ENCODE data around the gene TRIM63. TPM values are rescaled to one million over a fixed set of nuclear protein-coding genes. Genes with fewer than 3 reads are reported as not detected.
A peak's percentile ranks its signal among the peaks of the same experiment; 100 is the strongest.

Gene TRIM63
- total and polyA plus RNA-seq, 8 donors, result 0.09 to 0.52 (median 0.33) TPM; not detected in 2

DNA sequence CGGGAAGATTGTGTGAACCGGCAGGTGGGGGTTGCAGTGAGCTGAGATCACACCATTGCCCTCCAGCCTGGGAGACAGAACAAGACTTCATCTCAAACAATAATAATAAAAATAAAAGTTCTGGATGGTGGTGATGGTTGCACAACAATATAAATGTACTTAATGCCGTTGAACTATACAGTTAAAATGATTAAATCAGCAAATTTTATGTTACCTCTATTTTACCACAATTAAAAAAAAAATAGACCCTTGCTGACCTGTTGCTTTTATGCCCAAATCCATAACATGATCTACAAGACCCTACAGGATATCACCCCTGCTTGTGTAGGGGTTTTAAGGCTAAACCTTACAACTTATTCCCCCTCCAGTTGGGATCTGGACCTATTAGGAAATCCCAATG, 32.4 kb upstream of the TRIM63 start:
- FAIRE-seq (no peak), DNase-seq (no peak), ATAC-seq (no peak)
- WGBS, 2 donors, result 87 to 91% methylated on average over 3 of the region's 3 CpGs
- Histone ChIP-seq H3K9me3 (no peaks in the 10 kb centered on the region), H3K36me3 (no peaks in the 10 kb centered on the region), H3K4me3 (no peak overlapping the region), H3K27ac (no peak overlapping the region), H3K4me1 (peaks cover 0 to 3% (median 0%) of the 10 kb centered on the region in 3 donors), H3K27me3 (no peaks in the 10 kb centered on the region)
- intact Hi-C loops (cut with DNase I), result no loop called here
- TF ChIP-seq, protein P1, sequence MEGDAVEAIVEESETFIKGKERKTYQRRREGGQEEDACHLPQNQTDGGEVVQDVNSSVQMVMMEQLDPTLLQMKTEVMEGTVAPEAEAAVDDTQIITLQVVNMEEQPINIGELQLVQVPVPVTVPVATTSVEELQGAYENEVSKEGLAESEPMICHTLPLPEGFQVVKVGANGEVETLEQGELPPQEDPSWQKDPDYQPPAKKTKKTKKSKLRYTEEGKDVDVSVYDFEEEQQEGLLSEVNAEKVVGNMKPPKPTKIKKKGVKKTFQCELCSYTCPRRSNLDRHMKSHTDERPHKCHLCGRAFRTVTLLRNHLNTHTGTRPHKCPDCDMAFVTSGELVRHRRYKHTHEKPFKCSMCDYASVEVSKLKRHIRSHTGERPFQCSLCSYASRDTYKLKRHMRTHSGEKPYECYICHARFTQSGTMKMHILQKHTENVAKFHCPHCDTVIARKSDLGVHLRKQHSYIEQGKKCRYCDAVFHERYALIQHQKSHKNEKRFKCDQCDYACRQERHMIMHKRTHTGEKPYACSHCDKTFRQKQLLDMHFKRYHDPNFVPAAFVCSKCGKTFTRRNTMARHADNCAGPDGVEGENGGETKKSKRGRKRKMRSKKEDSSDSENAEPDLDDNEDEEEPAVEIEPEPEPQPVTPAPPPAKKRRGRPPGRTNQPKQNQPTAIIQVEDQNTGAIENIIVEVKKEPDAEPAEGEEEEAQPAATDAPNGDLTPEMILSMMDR (IDR thresholded peaks at IDR 0.05), result no peak

DNA sequence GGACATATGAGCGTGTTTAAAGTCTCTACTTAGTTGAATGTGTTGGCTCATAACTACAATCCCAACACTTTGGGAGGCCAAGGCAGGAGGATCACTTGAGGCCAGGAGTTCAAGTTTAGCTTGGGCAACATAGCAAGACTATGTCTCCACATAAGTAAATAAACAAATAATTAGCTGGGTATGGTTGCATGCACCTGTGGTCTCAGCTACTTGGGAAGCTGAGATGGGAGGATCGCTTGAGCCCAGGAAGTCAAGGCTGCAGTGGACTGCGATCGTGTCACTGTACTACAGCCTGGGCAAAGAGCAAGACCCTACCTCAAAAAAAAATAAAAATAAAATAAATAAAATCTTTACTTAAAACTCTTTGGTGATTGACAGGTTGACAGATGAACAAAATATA, 31.2 kb upstream of the TRIM63 start:
- H3K27ac ChIP-seq, result no peak overlapping the region
- H3K4me1 ChIP-seq, result peaks cover 5 to 11% (median 7%) of the 10 kb centered on the region in 3 donors
- no peak for ATAC-seq
- H3K4me3 ChIP-seq, result no peak overlapping the region
- TF ChIP-seq, protein P1 (IDR thresholded peaks at IDR 0.05), result no peak
- FAIRE-seq, result no peak
- 95 to 98% methylated on average over 4 of the region's 4 CpGs for WGBS, 2 donors
- intact Hi-C loops (cut with DNase I), result no loop called here
- H3K27me3 ChIP-seq, result no peaks in the 10 kb centered on the region
- H3K9me3 ChIP-seq, result no peaks in the 10 kb centered on the region
- DNase-seq, result no peak
- H3K36me3 ChIP-seq, result no peaks in the 10 kb centered on the region

DNA sequence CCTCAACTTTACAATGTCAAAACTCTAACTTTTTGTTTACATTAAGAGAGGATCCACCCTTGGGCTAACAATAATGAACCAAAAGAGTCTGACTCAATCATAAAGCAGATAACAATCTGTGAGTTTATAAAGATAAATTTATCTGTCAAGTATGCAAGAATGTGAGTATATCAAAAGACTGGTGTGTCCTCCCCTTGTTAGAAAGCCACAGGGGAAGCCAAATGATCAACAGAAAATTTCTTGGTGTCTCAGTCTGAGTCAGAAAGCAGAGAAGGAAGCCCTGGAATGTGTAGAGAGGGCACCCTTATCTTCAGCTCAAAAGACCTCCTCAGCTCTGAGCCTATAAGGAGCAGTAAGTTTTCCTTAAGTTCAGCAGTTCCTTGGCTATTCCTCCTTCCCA, 30.3 kb upstream of the TRIM63 start:
- no peak for ATAC-seq
- Histone ChIP-seq H3K9me3 (no peaks in the 10 kb centered on the region), H3K27ac (no peak overlapping the region), H3K4me1 (peaks cover 5 to 14% (median 9%) of the 10 kb centered on the region in 3 donors), H3K27me3 (no peaks in the 10 kb centered on the region), H3K4me3 (no peak overlapping the region), H3K36me3 (no peaks in the 10 kb centered on the region)
- intact Hi-C loops (cut with DNase I), result no loop called here
- FAIRE-seq, result no peak
- DNase-seq, result no peak
- TF ChIP-seq, protein P1 (IDR thresholded peaks at IDR 0.05), result no peak

DNA sequence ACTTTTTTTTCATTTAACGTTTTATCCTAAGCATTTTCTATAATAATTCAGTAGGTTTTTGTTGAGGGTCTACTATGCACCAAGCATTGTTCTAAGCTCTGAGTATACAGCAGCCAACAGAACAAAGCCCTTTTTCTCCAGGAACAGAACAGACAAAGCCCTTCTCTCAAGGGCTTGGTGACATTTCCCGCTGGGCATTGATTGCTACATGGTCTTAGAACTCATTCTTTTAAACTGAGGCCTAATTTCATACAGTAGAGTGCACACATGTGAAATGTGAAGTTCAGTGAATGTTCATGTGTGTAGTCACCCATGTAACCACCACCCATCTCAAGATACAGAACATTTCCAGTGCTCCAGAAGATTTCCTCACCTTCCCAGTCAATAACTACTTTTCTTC, 29.0 kb upstream of the TRIM63 start:
- FAIRE-seq (no peak), DNase-seq (no peak), ATAC-seq (no peak)
- Histone ChIP-seq H3K4me3 (no peak overlapping the region), H3K27ac (no peak overlapping the region), H3K36me3 (no peaks in the 10 kb centered on the region), H3K27me3 (no peaks in the 10 kb centered on the region), H3K4me1 (peaks cover 5 to 14% (median 9%) of the 10 kb centered on the region in 3 donors), H3K9me3 (no peaks in the 10 kb centered on the region)
- WGBS, 2 donors, result 76 to 82% methylated on average over 2 of the region's 2 CpGs
- TF ChIP-seq, protein P1 (IDR thresholded peaks at IDR 0.05), result no peak
- intact Hi-C loops (cut with DNase I), result no loop called here

DNA sequence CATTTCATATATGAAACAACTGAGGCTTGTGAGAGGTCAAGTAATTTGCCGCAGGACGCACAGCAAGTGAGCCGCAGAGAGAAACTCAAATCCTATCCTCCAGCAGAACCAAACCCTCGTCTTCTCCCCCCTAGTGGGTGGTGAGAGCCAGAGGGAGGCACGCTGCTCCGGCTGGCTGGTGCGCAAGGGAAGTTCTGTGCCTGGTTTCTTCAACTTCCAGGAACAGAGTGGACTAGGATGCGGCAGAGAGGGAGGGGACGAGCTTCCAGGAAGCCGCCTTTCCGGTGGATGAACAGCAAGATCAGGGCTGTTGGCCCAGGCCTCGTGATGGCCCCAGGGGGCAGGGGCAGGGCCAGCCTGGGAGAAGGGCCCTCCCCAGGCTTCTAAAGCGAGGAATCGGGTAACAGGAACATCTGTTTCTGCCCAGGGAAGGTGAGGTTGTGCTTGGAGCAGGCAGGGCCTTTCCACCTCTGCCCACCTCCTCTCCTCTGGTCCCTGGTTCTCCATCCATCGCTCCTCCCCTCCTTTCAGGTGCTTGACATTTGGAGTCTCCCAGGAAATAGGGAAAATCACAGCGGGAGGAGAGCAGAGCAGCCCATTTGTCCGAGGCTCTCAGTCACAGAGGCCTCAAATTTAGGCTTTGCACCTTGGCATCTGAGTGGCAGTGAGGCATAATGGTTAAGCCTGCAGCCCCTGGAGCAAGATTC, 27.4 kb upstream of the TRIM63 start:
- ATAC-seq (peak; percentile 15 to 56 (median 36)), DNase-seq (peak in 5 of 6 donors; percentile 23 to 59 (median 50)), FAIRE-seq (no peak)
- intact Hi-C loops (cut with DNase I), result no loop called here
- Histone ChIP-seq H3K27ac (peak overlapping the region in 3 of 4 donors; percentile 56 to 63 (median 58)), H3K4me3 (no peak overlapping the region), H3K27me3 (no peaks in the 10 kb centered on the region), H3K4me1 (peaks cover 5 to 14% (median 9%) of the 10 kb centered on the region in 3 donors), H3K36me3 (no peaks in the 10 kb centered on the region), H3K9me3 (no peaks in the 10 kb centered on the region)
- WGBS, 2 donors, result 71 to 77% methylated on average over 17 of the region's 17 CpGs
- TF ChIP-seq, protein P1 (IDR thresholded peaks at IDR 0.05), result no peak
